Progenitor cell of endocrine pancreas (in vitro differentiated cells): Measurements from ENCODE around the gene EIF3K. TPM values are rescaled to one million over a fixed set of nuclear protein-coding genes. Genes with fewer than 3 reads are reported as not detected.
A peak's percentile ranks its signal among the peaks of the same experiment; 100 is the strongest.

Experiments used
- DNase-seq: peaks from one replicate; pipeline ENCODE4 v3.0.0; 2021; ENCODE audit warnings: low spot score; ENCODE audit not compliant: unreplicated experiment
- H3K27ac Mint-ChIP-seq: 2 replicates; pipeline ENCODE4 v1.8.0; 2021; ENCODE audit warnings: mild to moderate bottlenecking, moderate library complexity, mixed read lengths
- H3K27me3 Mint-ChIP-seq: 2 replicates; pipeline ENCODE4 v1.8.0; 2021; ENCODE audit warnings: mixed read lengths
- H3K36me3 Mint-ChIP-seq: 2 replicates; pipeline ENCODE4 v1.8.0; 2022; ENCODE audit warnings: mixed read lengths; ENCODE audit not compliant: insufficient read depth
- H3K4me1 Mint-ChIP-seq: 2 replicates; pipeline ENCODE4 v1.8.0; 2021; ENCODE audit warnings: low read depth, mixed read lengths
- H3K4me3 Mint-ChIP-seq: 2 replicates; pipeline ENCODE4 v1.8.0; 2021; ENCODE audit warnings: low read depth, mild to moderate bottlenecking, moderate library complexity, mixed read lengths
- H3K9me3 Mint-ChIP-seq: 2 replicates; pipeline ENCODE4 v1.8.0; 2021; ENCODE audit warnings: low read depth, mixed read lengths
- CTCF ChIP-seq: fragments of 200-600 bp; sonication (generic); IDR thresholded peaks from one replicate; pipeline ENCODE4 v1.5.0; 2021; ENCODE audit warnings: antibody characterized with exemption, mild to moderate bottlenecking; ENCODE audit not compliant: unreplicated experiment
- total RNA-seq: library from RNA; stranded (reverse); gene quantifications from 2 replicates; pipeline ENCODE4 v1.2.1, GENCODE V29; 2021

Gene EIF3K
- total RNA-seq, 1 donor from 2014 or later = 193 TPM

- H3K27ac Mint-ChIP-seq = no peak overlapping the region
- no peaks in the 10 kb centered on the region for H3K9me3 Mint-ChIP-seq
- no peaks in the 10 kb centered on the region for H3K36me3 Mint-ChIP-seq
- DNase-seq = no peak
- TF ChIP-seq CTCF = no peak
- no peaks in the 10 kb centered on the region for H3K27me3 Mint-ChIP-seq
- no peak overlapping the region for H3K4me3 Mint-ChIP-seq
- peaks cover 8% of the 10 kb centered on the region for H3K4me1 Mint-ChIP-seq
Measured at GRCh38 chr19:38614289-38614688, 4.7 kb upstream of the EIF3K start.

- no peak overlapping the region for H3K4me3 Mint-ChIP-seq
- H3K36me3 Mint-ChIP-seq = no peaks in the 10 kb centered on the region
- H3K4me1 Mint-ChIP-seq = peaks cover 14% of the 10 kb centered on the region
- DNase-seq = no peak
- H3K9me3 Mint-ChIP-seq = no peaks in the 10 kb centered on the region
- no peak overlapping the region for H3K27ac Mint-ChIP-seq
- H3K27me3 Mint-ChIP-seq = no peaks in the 10 kb centered on the region
- TF ChIP-seq CTCF = no peak
Measured at GRCh38 chr19:38615007-38615581, 3.9 kb upstream of the EIF3K start.

- H3K9me3 Mint-ChIP-seq = no peaks in the 10 kb centered on the region
- no peaks in the 10 kb centered on the region for H3K36me3 Mint-ChIP-seq
- H3K4me1 Mint-ChIP-seq = peaks cover 14% of the 10 kb centered on the region
- H3K27ac Mint-ChIP-seq = no peak overlapping the region
- H3K4me3 Mint-ChIP-seq = no peak overlapping the region
- DNase-seq = no peak
- no peaks in the 10 kb centered on the region for H3K27me3 Mint-ChIP-seq
- no peak for TF ChIP-seq CTCF
Measured at GRCh38 chr19:38616265-38616664, 2.7 kb upstream of the EIF3K start.

- Mint-ChIP-seq H3K4me3 (peak overlapping the region; percentile 44), H3K4me1 (peaks cover 14% of the 10 kb centered on the region), H3K9me3 (no peaks in the 10 kb centered on the region), H3K27ac (peak overlapping the region; percentile 67), H3K27me3 (no peaks in the 10 kb centered on the region), H3K36me3 (peaks cover 7% of the 10 kb centered on the region)
- TF ChIP-seq CTCF = no peak
- DNase-seq = no peak
Measured at GRCh38 chr19:38617283-38617763, 1.7 kb upstream of the EIF3K start.

GRCh38 chr19:38617764-38618589 lies 1.0 kb upstream of the EIF3K start, which contains the start of gene MAP4K1:
Gene MAP4K1, minus strand, starts transcription at chr19:38617953. Its CDS starts 58 bp downstream, at chr19:38617895.
- DNase-seq = no peak
- no peaks in the 10 kb centered on the region for H3K9me3 Mint-ChIP-seq
- H3K36me3 Mint-ChIP-seq = peaks cover 7% of the 10 kb centered on the region
- no peak for TF ChIP-seq CTCF
- peak within 1 kb of the TSS; percentile 96 for H3K27ac Mint-ChIP-seq
- H3K27me3 Mint-ChIP-seq = no peaks in the 10 kb centered on the region
- H3K4me3 Mint-ChIP-seq = peak within 1 kb of the TSS; percentile 99
- H3K4me1 Mint-ChIP-seq = peaks cover 14% of the 10 kb centered on the region
